ENCODE measurements around the gene BABAM2. TPM values are rescaled to one million over a fixed set of nuclear protein-coding genes. Genes with fewer than 3 reads are reported as not detected.

BABAM2 gene
- total RNA-seq, 2 donors from 2014 or later = 36.4 to 40.9 TPM

GRCh38 chr2:28347596-28347995 lies 457.1 kb downstream of the BABAM2 start:
- no peaks in the 10 kb centered on the region for H3K36me3 ChIP-seq (ENCODE audit: control insufficient read depth, insufficient read depth, low read length)
- Mint-ChIP-seq H3K4me3 (no peak overlapping the region), H3K4me1 (peaks cover 8% of the 10 kb centered on the region), H3K27me3 (ENCODE audit: insufficient read depth) (no peaks in the 10 kb centered on the region), H3K9me3 (no peaks in the 10 kb centered on the region), H3K27ac (no peak overlapping the region), H3K36me3 (ENCODE audit: low read depth) (no peaks in the 10 kb centered on the region)
- no peaks in the 10 kb centered on the region for H3K27me3 ChIP-seq (ENCODE audit: control insufficient read depth, insufficient read depth, low read length, poor library complexity, severe bottlenecking)
- no peak overlapping the region for H3K4me3 ChIP-seq (ENCODE audit: low read length)
- no peak for DNase-seq
- TF ChIP-seq CTCF (conservative IDR thresholded peaks at IDR 0.05) = no peak
- no peak overlapping the region for H3K27ac ChIP-seq (ENCODE audit: low read depth, low read length)
- H3K9me3 ChIP-seq (ENCODE audit: control insufficient read depth, low read length) = no peaks in the 10 kb centered on the region
- WGBS, 2 experiments (ENCODE audit: insufficient coverage in 1 of 2, insufficient read length in 1 of 2) = 89 to 95% methylated on average over 3 to 9 of the region's 9 CpGs
- no peaks in the 10 kb centered on the region for H3K4me1 ChIP-seq (ENCODE audit: control insufficient read depth, insufficient read depth, low read length)
- no peak overlapping the region for H3K9ac ChIP-seq (ENCODE audit: extremely low read depth, low read length, poor library complexity, severe bottlenecking)

DNA sequence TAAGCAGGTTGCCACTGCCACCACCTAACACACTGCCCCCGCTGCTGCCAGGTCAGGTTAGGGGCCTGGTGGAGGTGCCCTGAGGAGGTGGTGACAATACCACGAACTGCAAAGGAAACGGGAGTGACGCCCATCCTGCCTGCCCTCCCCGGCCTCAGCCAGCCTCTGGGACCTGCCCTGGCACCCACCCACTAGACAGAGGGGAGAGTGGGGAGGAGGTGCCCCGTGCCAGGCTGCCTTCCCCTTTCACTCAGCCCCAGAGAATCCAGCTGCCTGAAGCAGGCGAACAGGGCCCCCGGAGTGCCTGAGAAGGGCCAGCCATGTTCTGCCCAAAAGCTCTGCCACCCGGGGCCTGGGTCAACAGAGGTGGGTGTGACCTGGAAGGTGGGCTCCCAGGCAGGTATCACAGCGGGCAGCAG lies 457.6 kb downstream of the BABAM2 start:
- H3K27ac ChIP-seq (ENCODE audit: low read depth, low read length) = no peak overlapping the region
- Mint-ChIP-seq H3K27ac (no peak overlapping the region), H3K9me3 (no peaks in the 10 kb centered on the region), H3K4me3 (no peak overlapping the region), H3K4me1 (peaks cover 2% of the 10 kb centered on the region), H3K36me3 (ENCODE audit: low read depth) (no peaks in the 10 kb centered on the region), H3K27me3 (ENCODE audit: insufficient read depth) (no peaks in the 10 kb centered on the region)
- H3K4me1 ChIP-seq (ENCODE audit: control insufficient read depth, insufficient read depth, low read length) = no peaks in the 10 kb centered on the region
- no peaks in the 10 kb centered on the region for H3K27me3 ChIP-seq (ENCODE audit: control insufficient read depth, insufficient read depth, low read length, poor library complexity, severe bottlenecking)
- no peak for DNase-seq
- H3K9me3 ChIP-seq (ENCODE audit: control insufficient read depth, low read length) = no peaks in the 10 kb centered on the region
- TF ChIP-seq CTCF (conservative IDR thresholded peaks at IDR 0.05) = no peak
- H3K4me3 ChIP-seq (ENCODE audit: low read length) = no peak overlapping the region
- 90 to 100% methylated on average over 1 to 10 of the region's 10 CpGs for WGBS, 2 experiments (ENCODE audit: insufficient coverage in 1 of 2, insufficient read length in 1 of 2)
- H3K9ac ChIP-seq (ENCODE audit: extremely low read depth, low read length, poor library complexity, severe bottlenecking) = no peak overlapping the region
- H3K36me3 ChIP-seq (ENCODE audit: control insufficient read depth, insufficient read depth, low read length) = no peaks in the 10 kb centered on the region

DNA sequence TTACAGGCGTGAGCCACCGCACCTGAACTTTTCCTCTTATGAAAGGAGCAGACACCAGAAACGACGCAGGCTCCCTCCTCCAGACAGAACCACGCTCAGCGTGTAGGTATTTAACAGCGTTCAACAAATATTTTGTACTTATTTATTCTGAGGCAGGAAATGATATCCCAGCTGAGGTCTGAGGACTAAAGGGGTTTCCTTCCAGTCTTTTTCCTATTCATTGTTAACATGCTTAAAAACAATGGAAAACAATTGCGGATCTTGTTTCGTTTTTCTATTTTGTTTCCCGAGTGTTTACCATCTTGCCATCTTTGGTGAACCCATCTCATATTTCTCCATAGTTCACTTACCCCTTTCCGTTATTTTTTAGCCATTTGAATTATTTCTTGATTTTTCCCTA lies 458.4 kb downstream of the BABAM2 start:
- WGBS, 2 experiments (ENCODE audit: insufficient coverage in 1 of 2, insufficient read length in 1 of 2) = 95 to 99% methylated on average over 9 to 11 of the region's 11 CpGs
- H3K4me3 ChIP-seq (ENCODE audit: low read length) = no peak overlapping the region
- H3K27me3 Mint-ChIP-seq (ENCODE audit: insufficient read depth) = no peaks in the 10 kb centered on the region
- no peaks in the 10 kb centered on the region for H3K4me1 Mint-ChIP-seq
- H3K36me3 Mint-ChIP-seq (ENCODE audit: low read depth) = no peaks in the 10 kb centered on the region
- DNase-seq = no peak
- no peak for TF ChIP-seq CTCF (conservative IDR thresholded peaks at IDR 0.05)
- H3K36me3 ChIP-seq (ENCODE audit: control insufficient read depth, insufficient read depth, low read length) = no peaks in the 10 kb centered on the region
- H3K9ac ChIP-seq (ENCODE audit: extremely low read depth, low read length, poor library complexity, severe bottlenecking) = no peak overlapping the region
- H3K27ac ChIP-seq (ENCODE audit: low read depth, low read length) = no peak overlapping the region
- H3K27ac Mint-ChIP-seq = no peak overlapping the region
- H3K4me3 Mint-ChIP-seq = no peak overlapping the region
- no peaks in the 10 kb centered on the region for H3K9me3 Mint-ChIP-seq
- H3K27me3 ChIP-seq (ENCODE audit: control insufficient read depth, insufficient read depth, low read length, poor library complexity, severe bottlenecking) = no peaks in the 10 kb centered on the region
- no peaks in the 10 kb centered on the region for H3K4me1 ChIP-seq (ENCODE audit: control insufficient read depth, insufficient read depth, low read length)
- H3K9me3 ChIP-seq (ENCODE audit: control insufficient read depth, low read length) = no peaks in the 10 kb centered on the region

Data from endodermal cell (in vitro differentiated cells).